HG03571 (cell line): Measurements from ENCODE around the gene ANKFY1.
"Not testable (repeated sequence)": the region's sequence is repeated elsewhere in the genome, so short reads cannot be mapped to it uniquely, and the experiment has no call there.

ENCODE experiments used
- ATAC-seq: cut with Tn5 transposase; IDR thresholded peaks from one replicate; pipeline ENCODE4 v1.9.1; 2021; ENCODE audit not compliant: unreplicated experiment

ANKFY1 gene

DNA sequence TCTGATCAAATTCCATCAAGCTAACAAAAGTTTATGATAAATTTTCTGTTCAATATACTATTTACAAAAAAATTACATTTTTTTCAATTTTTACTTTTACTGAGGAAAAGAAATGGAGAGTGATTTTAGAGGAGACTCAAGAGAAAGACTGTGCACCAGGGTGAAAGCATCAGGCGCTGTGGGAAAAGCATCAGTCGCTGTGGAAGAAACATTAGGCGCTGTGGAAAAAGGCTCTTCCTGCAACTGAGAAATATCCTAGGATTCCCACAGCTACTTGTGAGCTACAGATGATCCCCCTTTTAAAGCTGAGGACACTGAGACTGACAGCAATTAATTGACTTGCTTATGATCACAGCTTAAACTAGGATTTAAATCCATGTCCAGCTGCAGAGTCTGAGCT, 4.9 kb downstream of the ANKFY1 start:
- no peak for ATAC-seq

- ATAC-seq: no peak
Observed at GRCh38 chr17:4256952-4257351, 6.8 kb downstream of the ANKFY1 start.

GRCh38 chr17:4255271-4255670, 8.5 kb downstream of the ANKFY1 start:
- ATAC-seq: not testable (repeated sequence)

DNA sequence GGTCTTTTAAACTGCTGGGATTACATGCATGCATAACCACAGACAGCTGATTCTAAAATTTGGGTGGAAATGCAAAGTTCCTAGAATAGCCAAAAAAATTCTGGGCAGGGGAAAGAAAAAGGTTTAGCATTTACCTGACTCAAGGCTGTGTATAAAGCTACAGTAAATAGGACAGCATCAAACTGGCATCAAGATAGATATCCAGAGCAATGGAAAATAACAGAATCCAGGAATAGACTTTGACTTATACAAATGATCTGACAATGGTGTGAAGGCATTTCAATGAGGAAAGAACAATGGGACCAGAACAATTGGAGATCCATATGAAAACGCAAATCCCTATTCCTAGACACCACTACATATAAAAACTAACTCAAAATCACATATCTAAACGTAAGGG, 12.9 kb downstream of the ANKFY1 start:
- no peak for ATAC-seq

- ATAC-seq: no peak
Observed at GRCh38 chr17:4249452-4250029, 14.2 kb downstream of the ANKFY1 start.

DNA sequence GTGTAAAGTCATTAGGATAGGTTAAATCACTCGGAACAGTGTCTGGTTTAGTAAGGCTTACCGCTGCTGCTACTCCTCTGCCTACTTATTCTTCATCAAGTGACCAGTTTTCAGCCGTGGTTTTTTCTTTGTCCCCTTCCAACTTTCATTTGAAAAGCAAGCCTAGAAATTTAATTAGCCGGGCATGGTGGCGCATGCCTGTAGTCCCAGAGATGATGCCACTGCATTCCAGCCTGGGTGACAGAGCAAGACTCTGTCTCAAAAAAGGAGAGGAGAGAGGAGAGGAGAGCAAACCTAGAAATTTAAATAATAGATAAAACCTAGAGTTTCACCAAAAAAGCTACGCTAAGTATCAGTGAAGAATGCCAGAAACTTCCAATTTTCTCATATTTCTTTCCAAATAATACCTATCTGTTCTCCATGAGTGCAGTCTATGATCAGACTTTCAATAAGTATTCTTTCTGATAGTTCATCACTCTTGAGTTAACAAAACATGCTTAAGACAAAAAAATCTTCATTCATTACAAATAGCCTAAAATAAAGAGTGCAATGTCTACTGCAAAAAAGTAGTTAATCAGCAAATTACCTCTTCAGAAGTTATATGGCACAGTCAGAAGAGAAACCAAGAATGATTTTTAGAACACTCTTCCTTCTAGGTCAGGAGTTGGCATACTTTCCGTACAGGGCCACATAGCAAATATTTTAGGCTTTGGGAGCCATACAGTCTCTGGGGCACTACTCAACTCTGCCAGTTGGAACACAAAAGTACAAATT, 15.1 kb downstream of the ANKFY1 start:
- no peak for ATAC-seq

- no peak for ATAC-seq
Observed at GRCh38 chr17:4247971-4248388, 15.8 kb downstream of the ANKFY1 start.

DNA sequence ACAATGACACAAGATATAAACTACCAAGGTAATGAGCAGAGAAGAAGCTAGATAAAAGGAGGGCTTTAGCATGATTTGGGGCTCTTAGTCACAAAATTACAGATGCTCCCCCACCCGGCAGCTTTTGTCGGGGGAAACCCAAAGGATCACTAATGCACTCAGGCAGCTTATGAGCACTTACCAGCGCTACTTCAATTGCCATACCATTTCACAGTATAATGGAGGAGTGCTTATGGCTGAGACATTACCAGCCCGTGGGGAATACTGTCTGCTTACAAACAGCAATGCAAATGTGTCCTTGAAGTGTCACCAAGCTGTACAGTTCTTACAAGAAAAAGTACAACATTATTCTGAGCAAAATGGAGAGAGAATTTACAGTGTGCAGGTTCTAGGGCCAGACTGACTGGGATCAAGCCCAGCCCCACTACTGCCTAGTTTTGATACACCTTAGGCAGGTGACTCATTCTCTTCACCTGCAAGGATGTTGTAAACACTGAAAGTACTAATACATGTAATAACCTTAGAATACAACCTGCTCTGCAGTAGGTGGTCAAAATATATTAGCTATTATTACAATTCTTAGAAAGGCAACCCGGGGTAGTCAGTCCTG, 16.3 kb downstream of the ANKFY1 start:
- no peak for ATAC-seq

DNA sequence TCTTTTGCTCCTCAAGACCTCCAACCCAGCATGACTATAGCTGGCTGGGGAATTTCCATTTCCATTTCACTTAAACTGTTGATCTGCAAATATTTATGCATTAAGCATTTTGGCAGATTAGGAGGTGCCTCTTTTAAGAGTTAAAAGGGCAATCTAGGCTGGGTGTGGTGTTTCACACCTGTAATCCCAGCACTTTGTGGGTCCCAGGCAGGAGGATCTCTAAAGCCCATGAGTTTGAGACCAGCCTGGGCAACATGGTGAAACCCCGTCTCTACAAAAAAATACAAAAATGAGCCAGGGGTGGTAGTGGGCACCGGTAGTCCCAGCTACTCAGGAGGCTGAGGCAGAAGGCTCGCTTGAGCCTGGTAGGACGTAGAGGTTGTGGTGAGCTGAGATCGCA, 17.1 kb downstream of the ANKFY1 start:
- ATAC-seq: no peak

GRCh38 chr17:4241535-4241934, 22.2 kb downstream of the ANKFY1 start:
- no peak for ATAC-seq

- ATAC-seq: no peak
Observed at GRCh38 chr17:4236456-4236855, 27.3 kb downstream of the ANKFY1 start.

DNA sequence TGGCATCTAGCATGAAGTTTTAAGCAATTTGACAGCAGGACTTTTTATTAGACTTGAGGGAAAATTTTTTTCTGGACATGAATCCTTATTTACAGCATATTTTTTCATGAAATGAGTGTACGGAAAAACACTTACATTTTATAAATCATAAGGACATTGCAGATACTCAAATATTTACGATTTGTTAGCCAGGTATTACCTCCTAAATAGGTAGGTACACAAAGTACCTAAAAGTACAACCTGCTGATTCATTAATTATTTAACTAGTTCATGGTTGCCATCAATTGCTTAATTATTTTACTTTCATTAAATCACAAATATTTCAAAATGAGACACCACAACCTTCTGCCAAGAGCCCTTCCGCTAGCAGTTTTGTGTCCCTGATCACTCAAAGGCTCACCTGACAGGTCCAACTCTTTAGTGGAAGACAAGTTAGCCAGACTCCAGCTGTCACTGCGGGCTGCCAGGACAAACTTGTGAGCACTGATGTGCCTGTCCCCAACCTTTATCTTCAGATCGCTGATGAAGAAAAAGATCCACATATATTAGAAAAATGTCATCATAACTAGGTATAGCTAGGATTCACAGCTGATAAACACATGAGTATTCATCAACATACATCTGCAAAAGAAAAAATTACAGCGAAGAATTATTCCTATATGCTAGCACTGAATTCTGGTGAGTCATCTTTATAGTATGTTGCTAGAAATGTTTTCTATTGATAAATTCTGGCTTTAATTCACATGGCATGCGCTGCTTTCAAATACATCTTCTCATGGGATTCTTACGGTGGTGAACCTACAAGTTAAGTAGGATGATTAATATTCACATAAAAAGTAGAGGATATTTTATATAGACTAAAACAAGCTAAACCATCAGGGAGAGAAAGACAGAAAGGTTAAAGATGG, 28.2 kb downstream of the ANKFY1 start:
- no peak for ATAC-seq

DNA sequence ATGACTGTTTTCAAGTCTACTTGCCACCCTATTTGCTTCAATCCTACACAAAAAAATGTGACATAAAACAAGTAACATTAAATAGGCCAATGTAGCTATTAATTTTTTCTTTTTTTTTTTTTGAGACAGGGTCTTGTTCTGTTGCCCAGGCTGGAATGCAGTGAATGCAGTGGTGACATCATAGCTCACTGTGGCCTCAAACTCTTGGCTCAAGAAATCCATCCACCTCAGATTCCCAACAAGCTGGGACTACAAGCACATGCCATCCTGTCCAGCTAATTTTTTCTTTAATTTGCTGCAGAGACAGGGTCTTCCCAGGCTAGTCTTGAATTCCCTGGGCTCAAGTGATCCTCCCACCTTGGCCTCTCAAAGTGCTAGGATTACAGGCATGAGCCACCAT, 29.4 kb downstream of the ANKFY1 start:
- no peak for ATAC-seq

GRCh38 chr17:4233668-4234258, 30.0 kb downstream of the ANKFY1 start:
- ATAC-seq: no peak

DNA sequence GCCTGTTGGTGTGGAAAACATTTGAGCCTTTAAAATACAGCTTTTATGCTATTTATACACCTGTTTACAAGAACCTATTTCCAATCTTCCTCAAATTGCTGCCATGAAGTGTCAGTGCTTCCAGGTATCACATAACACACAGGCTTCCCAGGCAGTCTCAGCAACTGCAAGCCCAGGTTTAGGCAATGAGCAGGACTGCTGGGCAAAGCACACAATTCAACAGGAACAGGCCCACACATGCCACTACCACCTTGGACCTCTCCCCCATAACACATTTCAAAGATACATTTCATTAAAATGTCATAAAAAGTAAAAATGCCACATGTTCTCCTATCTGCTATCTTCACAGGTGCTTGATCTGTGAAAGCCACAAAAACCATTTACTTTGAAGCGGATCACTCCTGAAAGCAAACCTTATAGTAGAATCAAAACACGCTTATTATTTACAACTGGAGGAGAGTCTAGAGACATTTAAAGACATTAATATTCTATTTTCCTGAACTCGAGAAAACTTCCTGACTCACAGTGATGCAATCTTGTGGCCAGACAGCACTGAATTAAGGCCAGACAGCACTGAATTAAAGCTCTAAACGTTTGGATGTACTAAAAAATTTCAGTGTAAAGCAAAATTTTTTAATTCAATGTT, 31.5 kb downstream of the ANKFY1 start:
- no peak for ATAC-seq

- no peak for ATAC-seq
Observed at GRCh38 chr17:4229627-4230541, 33.9 kb downstream of the ANKFY1 start.

GRCh38 chr17:4221899-4222659, 41.7 kb downstream of the ANKFY1 start:
- ATAC-seq: no peak

DNA sequence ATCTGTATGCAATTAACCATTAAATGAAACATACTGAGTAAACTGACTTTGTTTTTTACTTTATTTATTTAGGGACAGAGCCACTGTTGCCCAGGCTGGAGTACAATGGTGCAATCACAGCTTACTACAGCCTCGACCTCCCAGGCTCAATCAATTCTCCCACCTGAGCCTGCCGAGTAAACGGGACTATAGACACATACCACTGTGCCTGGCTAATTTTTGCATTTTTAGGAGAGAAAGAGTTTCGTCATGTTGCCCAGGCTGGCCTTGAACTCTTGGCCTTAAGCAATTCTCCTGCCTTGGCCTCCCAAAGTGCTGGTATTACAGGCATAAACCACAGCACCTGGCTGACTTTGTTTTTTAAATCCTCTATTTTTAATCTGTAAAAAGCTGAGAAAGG, 42.6 kb downstream of the ANKFY1 start:
- no peak for ATAC-seq

DNA sequence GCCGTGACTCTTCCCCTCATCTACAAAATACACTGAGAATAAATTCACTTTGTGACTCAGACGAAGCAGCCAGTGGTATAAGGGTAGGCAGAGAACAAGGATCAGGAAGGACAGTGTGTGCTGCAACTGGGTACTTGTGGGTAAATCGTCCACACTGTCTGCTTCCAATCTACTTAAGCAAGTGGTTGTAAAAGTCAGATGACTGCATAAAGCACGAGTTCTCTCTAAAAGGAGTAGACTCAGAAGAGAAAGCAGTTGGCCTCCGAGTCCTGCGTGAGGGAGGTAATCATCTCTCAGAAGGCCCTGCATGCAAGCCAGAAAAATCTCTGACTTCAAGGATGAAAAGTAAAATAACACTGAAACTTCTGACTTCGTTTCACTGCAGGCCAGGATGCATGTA, 43.1 kb downstream of the ANKFY1 start:
- no peak for ATAC-seq
